KOPT-K1 (cell line): ENCODE results near the gene GLDN.
"Not testable (repeated sequence)": the region's sequence is repeated elsewhere in the genome, so short reads cannot be mapped to it uniquely, and the experiment has no call there.

Source experiments
- H3K27ac ChIP-seq: fragments of 200-600 bp; sonication (generic); 2 replicates; pipeline ENCODE4 v1.5.1; 2016; ENCODE audit warnings: antibody characterized with exemption, mild to moderate bottlenecking, low read depth, low read length; ENCODE audit not compliant: poor library complexity, severe bottlenecking
- H3K36me3 ChIP-seq: fragments of 200-600 bp; sonication (generic); 2 replicates; pipeline ENCODE4 v1.5.1; 2017; ENCODE audit warnings: antibody characterized with exemption, mild to moderate bottlenecking, low read length, moderate library complexity; ENCODE audit not compliant: insufficient read depth
- H3K9me3 ChIP-seq: fragments of 200-600 bp; sonication (generic); 2 replicates; pipeline ENCODE4 v1.5.1; 2017; ENCODE audit warnings: antibody characterized with exemption, low read length, mild to moderate bottlenecking; ENCODE audit not compliant: insufficient read depth, poor library complexity, severe bottlenecking

Gene GLDN

GRCh38 chr15:51405693-51406523 lies 64.5 kb downstream of the GLDN start:
- Histone ChIP-seq H3K36me3 (no peaks in the 10 kb centered on the region), H3K9me3 (no peaks in the 10 kb centered on the region)

GRCh38 chr15:51414256-51414860 lies 72.9 kb downstream of the GLDN start:
- Histone ChIP-seq H3K36me3 (no peaks in the 10 kb centered on the region), H3K27ac (no peak overlapping the region), H3K9me3 (no peaks in the 10 kb centered on the region)

More at GRCh38 chr15:51405693-51406523, 64.5 kb downstream of the GLDN start:
- no peak overlapping the region for H3K27ac ChIP-seq

GRCh38 chr15:51416129-51416528 lies 74.7 kb downstream of the GLDN start:
- no peaks in the 10 kb centered on the region for H3K9me3 ChIP-seq

GRCh38 chr15:51423040-51423439 lies 81.6 kb downstream of the GLDN start:
- H3K9me3 ChIP-seq, H3K27ac ChIP-seq, H3K36me3 ChIP-seq: not testable (repeated sequence)

More at GRCh38 chr15:51416129-51416528, 74.7 kb downstream of the GLDN start:
- no peaks in the 10 kb centered on the region for H3K36me3 ChIP-seq
- no peak overlapping the region for H3K27ac ChIP-seq

GRCh38 chr15:51424780-51425179 lies 83.3 kb downstream of the GLDN start:
- no peaks in the 10 kb centered on the region for H3K9me3 ChIP-seq
- no peak overlapping the region for H3K27ac ChIP-seq
- no peaks in the 10 kb centered on the region for H3K36me3 ChIP-seq

- no peaks in the 10 kb centered on the region for H3K9me3 ChIP-seq
- no peak overlapping the region for H3K27ac ChIP-seq
- H3K36me3 ChIP-seq: no peaks in the 10 kb centered on the region
Observed at GRCh38 chr15:51425517-51426040, 84.1 kb downstream of the GLDN start.

GRCh38 chr15:51438526-51438925 lies 97.1 kb downstream of the GLDN start:
- Histone ChIP-seq H3K9me3 (no peaks in the 10 kb centered on the region), H3K27ac (no peak overlapping the region), H3K36me3 (no peaks in the 10 kb centered on the region)

- peaks cover 7% of the 10 kb centered on the region; the same call in 1 of the 2 replicates for H3K36me3 ChIP-seq
- no peak overlapping the region for H3K27ac ChIP-seq
- H3K9me3 ChIP-seq: no peaks in the 10 kb centered on the region
Observed at GRCh38 chr15:51443282-51443914, 101.9 kb downstream of the GLDN start.

- Histone ChIP-seq H3K36me3 (peaks cover 14% of the 10 kb centered on the region), H3K9me3 (no peaks in the 10 kb centered on the region), H3K27ac (no peak overlapping the region)
Observed at GRCh38 chr15:51444112-51444511, 102.7 kb downstream of the GLDN start.

- no peak overlapping the region for H3K27ac ChIP-seq
- H3K9me3 ChIP-seq: no peaks in the 10 kb centered on the region
- peaks cover 21% of the 10 kb centered on the region for H3K36me3 ChIP-seq
Observed at GRCh38 chr15:51444807-51445206, 103.4 kb downstream of the GLDN start.

GRCh38 chr15:51446029-51446744 lies 104.7 kb downstream of the GLDN start:
- peaks cover 33% of the 10 kb centered on the region for H3K36me3 ChIP-seq
- H3K27ac ChIP-seq, H3K9me3 ChIP-seq: not testable (repeated sequence)

GRCh38 chr15:51447855-51448621 lies 106.6 kb downstream of the GLDN start:
- Histone ChIP-seq H3K27ac (no peak overlapping the region), H3K36me3 (peaks cover 33% of the 10 kb centered on the region), H3K9me3 (no peaks in the 10 kb centered on the region)

- H3K27ac ChIP-seq: no peak overlapping the region
- H3K36me3 ChIP-seq: peaks cover 34% of the 10 kb centered on the region
- no peaks in the 10 kb centered on the region for H3K9me3 ChIP-seq
Observed at GRCh38 chr15:51448622-51449399, 107.4 kb downstream of the GLDN start.
